Measurements from ENCODE around the gene KRT15. TPM values are rescaled to one million over a fixed set of nuclear protein-coding genes. Genes with fewer than 3 reads are reported as not detected.

Gene KRT15
- total RNA-seq, 4 donors from 2014 or later: 802 to 1,380 (median 1,140) TPM

GRCh38 chr17:41527063-41528023 lies 8.7 kb upstream of the KRT15 start:
- intact Hi-C loops (cut with DNase I; ENCODE audit: low total_unique reads): no loop called here
- DNase-seq (ENCODE audit: low spot score in 2 of 2): no peak
- WGBS, 2 donors: 8 to 10% methylated on average over 44 to 51 of the region's 62 CpGs
- H3K4me3 ChIP-seq (ENCODE audit: low read depth, poor library complexity, severe bottlenecking): peak overlapping the region; percentile 39
- TF ChIP-seq POLR2A (IDR thresholded peaks at IDR 0.05) (no peak), CTCF (IDR thresholded peaks at IDR 0.05) (no peak)

- 87 to 90% methylated on average over 11 of the region's 11 CpGs for WGBS, 2 donors
- intact Hi-C loops (cut with DNase I; ENCODE audit: low total_unique reads): no loop called here
- TF ChIP-seq POLR2A (IDR thresholded peaks at IDR 0.05) (no peak), CTCF (IDR thresholded peaks at IDR 0.05) (no peak)
- DNase-seq (ENCODE audit: low spot score in 2 of 2): no peak
- no peak overlapping the region for H3K4me3 ChIP-seq (ENCODE audit: low read depth, poor library complexity, severe bottlenecking)
Measured at GRCh38 chr17:41524261-41524660, 5.6 kb upstream of the KRT15 start.

- no peak for DNase-seq (ENCODE audit: low spot score in 2 of 2)
- WGBS, 2 donors: 58 to 64% methylated on average over 19 of the region's 19 CpGs
- H3K4me3 ChIP-seq (ENCODE audit: low read depth, poor library complexity, severe bottlenecking): no peak overlapping the region
- intact Hi-C loops (cut with DNase I; ENCODE audit: low total_unique reads): no loop called here
- TF ChIP-seq POLR2A (IDR thresholded peaks at IDR 0.05): no peak
Measured at GRCh38 chr17:41523787-41524186, 5.1 kb upstream of the KRT15 start.

- H3K4me3 ChIP-seq (ENCODE audit: low read depth, poor library complexity, severe bottlenecking): no peak overlapping the region
- WGBS, 2 donors: 71 to 81% methylated on average over 4 of the region's 4 CpGs
- TF ChIP-seq POLR2A (IDR thresholded peaks at IDR 0.05) (no peak), CTCF (IDR thresholded peaks at IDR 0.05) (no peak)
- DNase-seq (ENCODE audit: low spot score in 2 of 2): no peak
- intact Hi-C loops (cut with DNase I; ENCODE audit: low total_unique reads): no loop called here
Measured at GRCh38 chr17:41523225-41523593, 4.5 kb upstream of the KRT15 start.

GRCh38 chr17:41522301-41523224 lies 3.9 kb upstream of the KRT15 start:
- no peak for DNase-seq (ENCODE audit: low spot score in 2 of 2)
- 80 to 81% methylated on average over 9 to 12 of the region's 12 CpGs for WGBS, 2 donors
- intact Hi-C loops (cut with DNase I; ENCODE audit: low total_unique reads): no loop called here
- TF ChIP-seq POLR2A (IDR thresholded peaks at IDR 0.05): no peak
- TF ChIP-seq CTCF (IDR thresholded peaks at IDR 0.05): no peak
- no peak overlapping the region for H3K4me3 ChIP-seq (ENCODE audit: low read depth, poor library complexity, severe bottlenecking)

Data from lower leg skin (tissue), 4 donors.